Stimulated activated CD8-positive, alpha-beta memory T cell treated with anti-CD3 and anti-CD28 coated beads, Interleukin-2, amount 100 ng/mL, for 48 hours (primary cell): ENCODE measurements around the gene KERA.

Experiments
- DNase-seq, 2 donors: peaks; one replicate each; pipeline ENCODE4 v3.0.0-alpha.2; 2020; ENCODE audit warnings: low read depth in 2 of 2

Gene KERA

DNA sequence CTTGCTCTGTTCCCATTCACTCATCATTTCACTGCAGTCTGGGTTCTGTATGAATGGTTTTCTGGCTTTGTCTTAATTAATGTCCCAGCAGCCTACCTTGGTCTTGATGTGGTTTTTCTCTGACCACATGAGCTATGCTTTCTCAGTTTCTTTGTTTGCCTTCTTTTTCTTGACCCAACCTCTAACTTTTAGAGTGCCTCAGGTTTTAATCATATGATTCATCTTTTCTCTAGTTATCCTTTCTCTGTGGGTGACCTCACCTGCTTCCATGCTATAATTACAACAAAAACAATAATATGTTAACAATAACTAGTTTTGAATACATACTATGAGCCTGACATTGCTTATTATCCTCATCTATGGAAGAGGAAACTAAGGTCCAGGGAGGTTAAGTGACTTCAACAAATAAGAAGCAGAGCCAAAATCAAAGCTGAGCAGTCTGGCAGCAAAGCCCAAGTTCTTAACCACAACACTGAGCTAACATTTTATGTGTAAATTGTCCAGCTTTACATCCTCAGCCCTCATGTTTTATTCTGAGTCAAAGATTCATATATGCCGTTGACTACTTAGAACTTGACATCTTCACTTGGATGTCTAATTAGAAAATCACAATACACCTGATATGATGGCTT, 48.4 kb downstream of the KERA start:
- DNase-seq = no peak

DNA sequence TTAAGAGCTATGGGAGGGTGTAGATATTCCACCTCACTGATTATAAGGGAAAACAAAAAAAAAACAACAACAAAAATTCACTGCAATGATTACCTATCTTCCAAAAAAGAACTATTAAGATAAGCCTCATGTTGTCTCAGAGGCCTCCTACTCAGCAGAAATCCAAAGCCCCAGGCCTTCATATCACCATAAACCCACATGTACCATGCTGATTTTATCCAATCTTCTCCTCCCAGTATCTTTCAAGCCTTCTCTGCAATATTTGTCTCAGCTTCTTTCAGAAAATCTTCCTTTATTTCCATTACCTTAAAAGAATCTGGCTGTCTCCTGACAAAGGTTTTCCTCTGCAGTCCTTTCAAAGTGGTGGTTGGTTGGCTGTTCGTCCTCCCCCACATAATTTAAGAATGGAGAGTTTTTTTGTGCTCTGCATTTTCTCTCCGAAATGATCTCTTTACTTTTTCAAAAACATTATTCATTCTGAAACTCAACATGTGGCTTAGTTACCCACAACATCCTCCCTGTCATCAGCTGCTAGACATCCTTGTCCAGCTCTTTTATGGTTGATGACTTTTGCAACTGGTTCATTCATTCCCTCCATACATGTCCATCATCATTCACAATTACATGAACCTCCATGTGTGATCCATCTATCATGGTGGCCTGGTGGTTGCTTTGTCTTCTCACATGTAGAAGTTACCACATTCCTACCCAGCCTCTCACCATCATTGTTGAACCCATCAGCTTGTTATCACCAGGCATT, 50.1 kb downstream of the KERA start:
- DNase-seq = no peak

DNA sequence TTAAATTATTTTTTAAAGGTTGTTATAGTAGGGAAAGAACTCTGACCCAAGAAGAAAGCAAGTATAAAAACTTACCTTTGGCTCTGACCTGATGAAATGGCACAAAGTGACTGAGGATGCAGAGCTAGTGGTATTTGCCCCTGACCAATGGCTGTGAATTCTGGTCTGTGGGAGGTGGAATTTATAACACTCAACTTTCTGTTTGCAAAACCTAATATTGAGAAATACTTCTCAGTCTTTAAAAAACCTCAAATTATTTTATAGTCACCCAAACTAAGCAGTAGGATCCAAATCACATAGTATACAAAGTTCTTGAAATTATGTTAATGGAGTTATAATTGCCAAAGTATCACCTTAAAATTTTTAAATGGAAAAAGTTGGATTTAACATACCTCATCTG, 53.0 kb downstream of the KERA start, which contains the start of gene EPYC:
TSS of gene EPYC (minus strand) at position 101 of the 400 bp plus-strand sequence. CDS start 2,407 bp downstream, outside the sequence.
- DNase-seq = no peak

DNA sequence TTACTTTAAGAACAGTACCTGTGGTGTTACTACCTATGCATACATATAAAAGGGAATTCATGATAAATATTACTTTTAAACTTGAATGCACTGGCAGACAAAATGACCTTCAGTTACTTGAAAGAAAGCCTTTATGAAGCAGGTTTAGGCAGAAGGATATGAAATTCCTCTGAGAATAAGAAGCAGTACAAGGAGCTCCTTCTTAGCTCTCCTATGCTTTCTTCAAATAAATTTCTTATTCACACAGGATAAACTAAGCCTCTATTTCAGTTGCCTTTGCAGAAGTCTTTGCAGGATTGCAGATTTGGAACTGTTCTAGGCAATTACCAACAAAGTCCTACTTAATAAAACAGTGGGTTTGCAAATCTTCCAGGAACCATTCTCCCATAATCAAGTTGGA, 54.1 kb downstream of the KERA start:
- no peak for DNase-seq

DNA sequence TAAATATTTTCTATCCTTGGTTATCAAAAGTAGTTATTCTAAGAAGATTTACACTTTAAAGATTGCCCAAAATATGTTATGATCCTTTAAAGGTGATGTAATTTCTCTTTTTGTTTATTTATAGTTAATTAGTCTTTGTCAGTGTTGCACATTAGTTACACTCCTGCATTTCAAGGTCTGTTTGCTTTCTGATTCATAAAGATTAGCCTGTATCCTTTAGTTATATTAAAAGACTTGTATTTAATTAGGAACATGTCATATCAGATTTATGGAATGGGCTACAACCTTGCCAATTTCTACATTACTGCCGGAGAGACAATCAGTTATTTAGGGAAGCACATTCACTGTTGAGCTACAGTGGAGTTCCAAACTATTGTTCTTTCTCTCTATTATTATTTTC, 56.5 kb downstream of the KERA start:
- DNase-seq = no peak
